Measurements from ENCODE around the gene PDZD8. TPM values are rescaled to one million over a fixed set of nuclear protein-coding genes. Genes with fewer than 3 reads are reported as not detected.

Gene PDZD8
- total and polyA plus RNA-seq, 12 donors: 1.7 to 45.7 (median 25.0) TPM

GRCh38 chr10:117345143-117345542 lies 30.1 kb downstream of the PDZD8 start:
- DNase-seq: no peak
- H3K36me3 ChIP-seq (replicated peaks in 1 of 2): no peaks in the 10 kb centered on the region
- H3K27ac ChIP-seq: no peak overlapping the region
- intact Hi-C loops (cut with DNase I): no loop called here
- H3K9me3 ChIP-seq (replicated peaks in 1 of 3): no peaks in the 10 kb centered on the region
- H3K27me3 ChIP-seq: no peaks in the 10 kb centered on the region
- TF ChIP-seq CTCF (IDR thresholded peaks at IDR 0.05) (no peak), POLR2A (IDR thresholded peaks at IDR 0.05) (no peak)
- no peak overlapping the region for H3K4me3 ChIP-seq
- H3K4me1 ChIP-seq (replicated peaks in 1 of 2): peaks cover 0 to 27% of the 10 kb centered on the region in 2 donors

GRCh38 chr10:117342641-117343040 lies 32.6 kb downstream of the PDZD8 start:
- H3K36me3 ChIP-seq (replicated peaks in 1 of 2): no peaks in the 10 kb centered on the region
- WGBS, 4 donors: 73 to 84% (median 78%) methylated on average over 5 of the region's 5 CpGs
- no peak for TF ChIP-seq POLR2A (IDR thresholded peaks at IDR 0.05)
- no peak for TF ChIP-seq CTCF (IDR thresholded peaks at IDR 0.05)

GRCh38 chr10:117341061-117341460 lies 34.2 kb downstream of the PDZD8 start:
- Histone ChIP-seq H3K27me3 (no peaks in the 10 kb centered on the region), H3K9me3 (replicated peaks in 1 of 3) (no peaks in the 10 kb centered on the region), H3K36me3 (replicated peaks in 1 of 2) (no peaks in the 10 kb centered on the region), H3K27ac (no peak overlapping the region), H3K4me3 (no peak overlapping the region), H3K4me1 (replicated peaks in 1 of 2) (peaks cover 0 to 6% of the 10 kb centered on the region in 2 donors)
- no peak for DNase-seq
- intact Hi-C loops (cut with DNase I): no loop called here
- TF ChIP-seq CTCF (IDR thresholded peaks at IDR 0.05) (no peak), POLR2A (IDR thresholded peaks at IDR 0.05) (no peak)
- WGBS, 4 donors: 93 to 95% (median 94%) methylated on average over 4 of the region's 4 CpGs

More at GRCh38 chr10:117342641-117343040, 32.6 kb downstream of the PDZD8 start:
- Histone ChIP-seq H3K27me3 (no peaks in the 10 kb centered on the region), H3K27ac (no peak overlapping the region), H3K4me1 (replicated peaks in 1 of 2) (peaks cover 0 to 7% of the 10 kb centered on the region in 2 donors), H3K4me3 (no peak overlapping the region), H3K9me3 (replicated peaks in 1 of 3) (no peaks in the 10 kb centered on the region)
- intact Hi-C loops (cut with DNase I): no loop called here
- DNase-seq: no peak

GRCh38 chr10:117339979-117340378 lies 35.3 kb downstream of the PDZD8 start:
- Histone ChIP-seq H3K36me3 (replicated peaks in 1 of 2) (no peaks in the 10 kb centered on the region), H3K4me3 (no peak overlapping the region), H3K27me3 (no peaks in the 10 kb centered on the region), H3K4me1 (replicated peaks in 1 of 2) (peaks cover 0 to 6% of the 10 kb centered on the region in 2 donors), H3K27ac (no peak overlapping the region), H3K9me3 (replicated peaks in 1 of 3) (no peaks in the 10 kb centered on the region)
- no peak for DNase-seq
- intact Hi-C loops (cut with DNase I): no loop called here
- TF ChIP-seq POLR2A (IDR thresholded peaks at IDR 0.05): no peak
- no peak for TF ChIP-seq CTCF (IDR thresholded peaks at IDR 0.05)
- WGBS, 4 donors: 95 to 99% (median 98%) methylated on average over 5 of the region's 5 CpGs

All from adrenal gland (tissue), 12 donors.